ENCODE results near the gene ZNF684.
A peak's percentile ranks its signal among the peaks of the same experiment; 100 is the strongest.
"Not testable (repeated sequence)": the region's sequence is repeated elsewhere in the genome, so short reads cannot be mapped to it uniquely, and the experiment has no call there.

Gene ZNF684

GRCh38 chr1:40574805-40575204 lies 43.4 kb downstream of the ZNF684 start:
- not testable (repeated sequence) for DNase-seq (ENCODE audit: low read depth, low spot score)

GRCh38 chr1:40575336-40575735 lies 43.9 kb downstream of the ZNF684 start:
- DNase-seq (ENCODE audit: low read depth, low spot score), result no peak

- DNase-seq (ENCODE audit: low read depth, low spot score), result peak; percentile 66
Observed at GRCh38 chr1:40582116-40582515, 50.7 kb downstream of the ZNF684 start.

GRCh38 chr1:40583980-40584379 lies 52.5 kb downstream of the ZNF684 start:
- peak; percentile 10 for DNase-seq (ENCODE audit: low read depth, low spot score)

- no peak for DNase-seq (ENCODE audit: low read depth, low spot score)
Observed at GRCh38 chr1:40588586-40588985, 57.1 kb downstream of the ZNF684 start.

GRCh38 chr1:40592107-40592803 lies 60.8 kb downstream of the ZNF684 start:
- DNase-seq (ENCODE audit: low read depth, low spot score), result peak; percentile 54

GRCh38 chr1:40593449-40594186 lies 62.2 kb downstream of the ZNF684 start:
- peak; percentile 14 for DNase-seq (ENCODE audit: low read depth, low spot score)

GRCh38 chr1:40594187-40594531 lies 62.7 kb downstream of the ZNF684 start:
- DNase-seq (ENCODE audit: low read depth, low spot score), result no peak

- no peak for DNase-seq (ENCODE audit: low read depth, low spot score)
Observed at GRCh38 chr1:40595623-40596022, 64.2 kb downstream of the ZNF684 start.
